Activated naive CD4-positive, alpha-beta T cell treated with anti-CD3 and anti-CD28 coated beads, Interleukin-2, amount 50 U/mL, for 16 hours (primary cell): ENCODE data around the gene POLD4.
"Not testable (repeated sequence)": the region's sequence is repeated elsewhere in the genome, so short reads cannot be mapped to it uniquely, and the experiment has no call there.

Source experiments
- DNase-seq: peaks from one replicate; pipeline ENCODE4 v3.0.0-alpha.2; 2020

Gene POLD4

DNA sequence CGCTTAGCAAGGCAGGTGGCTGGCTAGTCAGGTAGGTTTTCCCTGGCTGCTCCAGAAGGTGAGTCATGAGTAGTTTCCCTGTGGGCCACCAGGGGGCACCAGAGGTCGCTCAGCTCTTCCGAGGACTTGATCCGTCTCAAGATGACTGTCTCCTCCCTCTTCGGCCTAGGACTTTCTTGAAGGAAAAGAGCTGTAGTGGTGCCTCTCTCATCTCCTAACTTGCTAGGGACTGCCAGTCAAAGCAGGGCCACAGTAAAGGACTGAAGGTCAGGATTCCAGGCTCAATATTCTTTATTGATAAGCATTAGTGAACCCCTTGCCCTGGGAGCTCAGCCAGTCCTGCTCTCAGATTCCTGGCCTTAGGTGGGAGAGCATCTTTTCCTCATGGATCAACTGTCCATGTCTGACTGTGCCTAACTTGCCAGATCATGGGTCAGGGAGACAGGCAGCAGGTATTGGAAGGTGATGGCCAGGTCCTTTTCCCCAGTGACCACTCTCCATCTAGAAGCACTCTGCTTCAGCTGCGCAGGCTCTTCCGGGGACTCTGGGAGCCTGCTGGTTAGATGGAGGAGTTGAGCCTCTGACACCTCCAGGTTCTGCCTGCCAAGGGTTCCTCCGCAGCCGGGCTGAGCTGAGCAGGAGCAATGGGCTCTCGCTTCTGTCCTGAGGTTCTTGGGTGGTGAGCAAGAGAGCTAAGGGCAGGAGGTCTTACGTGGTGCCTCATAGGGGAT, 1.9 kb downstream of the POLD4 start:
- DNase-seq: peak; percentile 62

DNA sequence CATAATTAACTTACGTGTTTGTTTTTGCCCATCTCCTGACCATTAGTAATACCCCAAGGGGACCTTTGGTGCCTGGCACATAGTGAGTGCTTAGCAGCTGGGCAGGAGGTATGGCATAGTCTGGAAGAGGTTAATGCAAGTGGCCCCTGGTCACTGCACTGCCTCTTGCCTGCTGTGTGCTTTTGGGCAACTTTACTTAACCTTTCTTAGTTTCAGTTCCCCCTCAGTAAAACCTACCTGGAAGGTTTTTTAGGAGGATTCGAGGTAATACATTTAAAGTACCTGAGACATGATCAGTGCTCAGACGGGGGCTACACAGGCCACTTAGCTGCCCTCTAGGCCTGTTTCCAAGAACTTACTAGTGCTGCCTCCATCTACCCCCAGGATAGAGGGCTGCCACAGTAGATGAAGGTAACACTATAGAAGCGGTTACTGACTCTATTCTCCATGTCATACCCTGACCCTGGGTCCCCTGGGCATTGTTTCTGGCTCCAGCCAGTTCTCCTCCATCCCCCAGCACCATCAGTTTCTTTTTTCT, 3.3 kb downstream of the POLD4 start:
- DNase-seq: no peak

DNA sequence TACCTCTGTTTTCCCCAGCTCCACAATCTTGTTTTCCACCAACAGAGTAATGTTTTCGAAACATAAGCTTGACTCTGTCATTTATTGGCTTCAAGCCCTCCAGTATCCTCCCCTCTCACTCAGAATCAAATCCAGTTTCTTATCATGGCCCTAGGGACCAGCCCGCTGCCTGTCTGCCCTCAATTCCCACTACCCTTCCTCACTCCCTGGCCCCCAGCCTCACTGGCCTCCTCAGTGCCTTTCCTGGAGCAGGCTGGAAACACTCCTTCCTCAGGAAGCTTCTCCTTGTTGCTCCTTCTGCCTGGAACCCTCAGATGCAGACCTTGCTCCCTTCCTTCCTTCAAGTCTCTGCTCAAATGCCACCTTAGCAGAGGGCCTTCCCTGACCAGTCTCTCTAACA, 3.9 kb downstream of the POLD4 start:
- no peak for DNase-seq

DNA sequence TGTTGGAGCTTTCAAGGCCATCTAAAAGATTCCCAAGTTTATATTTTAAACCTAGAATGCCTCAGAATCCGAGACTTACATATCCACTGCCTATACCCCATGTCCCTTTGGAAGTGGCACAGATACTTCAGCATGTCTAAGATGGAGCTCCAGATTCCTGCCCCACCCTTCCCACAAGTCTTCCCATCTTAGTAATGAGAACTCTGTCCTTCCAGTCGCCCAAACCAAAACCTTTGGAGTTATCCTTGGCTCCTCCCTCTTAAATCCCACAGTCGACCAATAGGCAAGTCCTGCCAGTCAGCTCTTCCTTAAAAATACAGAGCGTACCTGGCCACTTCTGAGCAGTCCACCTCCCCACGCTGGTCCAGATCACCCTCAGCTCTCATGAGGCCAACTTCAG, 4.3 kb downstream of the POLD4 start:
- no peak for DNase-seq

DNA sequence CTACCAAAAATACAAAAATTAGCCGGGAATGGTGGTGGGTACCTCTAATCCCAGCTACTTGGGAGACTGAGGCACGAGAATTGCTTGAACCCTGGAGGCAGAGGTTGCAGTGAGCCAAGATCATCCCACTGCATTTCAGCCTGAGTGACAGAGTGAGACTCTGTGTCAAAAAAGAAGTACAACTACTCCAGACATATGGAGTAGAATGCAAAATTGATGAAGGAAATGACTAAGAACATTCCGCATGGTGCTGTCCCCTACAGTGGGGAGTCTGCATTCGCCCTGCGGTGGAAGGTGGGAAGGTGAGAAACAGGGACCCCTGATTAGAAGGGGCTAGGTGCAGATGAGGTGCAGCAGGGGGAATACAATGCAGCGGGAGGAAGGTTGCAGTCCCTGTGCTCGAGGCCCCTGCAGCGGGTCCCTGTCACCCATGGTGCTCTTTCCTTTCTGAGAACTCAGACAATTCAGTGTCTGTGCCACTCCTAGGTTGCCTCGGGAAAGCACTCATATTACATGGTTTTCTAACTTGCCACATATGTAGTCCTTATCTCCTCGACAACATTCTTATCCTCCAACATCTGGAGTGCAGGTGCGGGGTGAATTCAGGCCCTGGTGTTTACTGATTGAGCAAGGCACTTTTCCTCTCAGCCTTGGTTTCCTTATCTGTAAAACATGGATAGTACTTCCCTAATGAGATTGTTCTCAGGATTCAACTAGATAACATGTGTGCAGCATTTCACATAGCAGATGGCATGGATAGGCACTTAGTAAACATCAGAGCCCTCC, 5.2 kb downstream of the POLD4 start:
- no peak for DNase-seq

DNA sequence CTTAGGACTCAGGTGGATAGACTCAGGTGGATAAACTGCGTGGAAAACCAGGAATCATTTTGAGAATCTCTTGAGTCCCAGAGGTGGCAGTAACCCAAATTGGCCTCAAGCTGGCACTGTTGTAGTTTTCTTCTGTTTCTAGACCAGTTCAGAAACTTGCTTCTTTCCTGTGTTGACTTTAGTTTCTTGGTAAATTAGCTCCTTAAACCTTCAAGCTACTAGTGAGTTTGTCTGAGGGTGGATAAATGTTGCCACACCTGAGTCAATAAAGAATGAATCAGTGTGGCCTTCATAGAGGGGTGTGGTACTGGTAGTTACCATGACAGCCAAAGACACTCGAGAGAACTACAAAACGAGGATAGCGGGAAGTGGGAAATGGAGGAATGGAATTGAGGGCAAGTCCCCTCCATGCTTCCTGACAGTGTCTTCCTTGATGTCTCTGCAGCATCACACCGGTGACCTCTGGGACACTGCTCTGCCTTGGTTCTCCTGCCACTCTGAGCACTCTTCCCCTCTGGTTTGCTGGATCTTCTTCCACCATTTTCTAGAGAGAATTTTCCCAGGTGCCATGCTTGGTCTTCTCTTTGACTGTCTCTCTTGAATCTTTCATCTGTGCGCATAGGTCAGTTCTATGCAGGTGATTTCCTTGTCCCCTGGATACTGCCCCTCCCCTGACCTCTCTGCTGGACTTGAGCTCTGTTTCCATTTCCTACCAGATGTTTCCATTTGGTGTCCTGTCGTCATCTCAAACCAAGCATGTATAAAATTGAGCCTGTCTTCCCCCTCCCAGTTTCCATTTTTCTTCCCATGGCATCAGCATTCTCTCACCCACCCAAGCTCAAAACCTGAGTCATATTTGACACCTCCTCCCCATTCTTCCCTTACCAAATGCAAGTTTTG, 7.2 kb downstream of the POLD4 start:
- no peak for DNase-seq

GRCh38 chr11:67345247-67345919, 8.0 kb downstream of the POLD4 start:
- no peak for DNase-seq

DNA sequence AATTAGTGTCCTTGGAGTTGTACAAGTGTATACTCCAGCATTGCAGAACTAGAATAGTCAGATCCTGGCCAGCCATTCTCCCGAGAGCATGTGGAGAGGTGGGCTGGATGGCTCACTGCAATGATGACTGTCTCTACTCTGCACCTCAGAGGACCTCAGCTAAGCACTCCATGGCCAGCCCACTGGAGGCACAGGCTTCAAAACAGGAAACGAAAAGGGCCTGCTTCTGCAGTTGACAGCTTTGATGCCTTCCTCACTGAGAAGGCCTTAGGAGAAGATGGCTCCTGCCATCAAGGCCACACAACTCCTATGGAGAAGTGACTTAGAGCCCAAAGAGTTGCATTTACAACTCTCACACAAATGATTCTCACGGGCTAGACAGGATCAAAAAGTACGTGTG, 9.1 kb downstream of the POLD4 start:
- DNase-seq: peak; percentile 25

GRCh38 chr11:67337257-67337656, 16.1 kb downstream of the POLD4 start:
- no peak for DNase-seq

GRCh38 chr11:67332081-67332691, 21.2 kb downstream of the POLD4 start:
- no peak for DNase-seq

DNA sequence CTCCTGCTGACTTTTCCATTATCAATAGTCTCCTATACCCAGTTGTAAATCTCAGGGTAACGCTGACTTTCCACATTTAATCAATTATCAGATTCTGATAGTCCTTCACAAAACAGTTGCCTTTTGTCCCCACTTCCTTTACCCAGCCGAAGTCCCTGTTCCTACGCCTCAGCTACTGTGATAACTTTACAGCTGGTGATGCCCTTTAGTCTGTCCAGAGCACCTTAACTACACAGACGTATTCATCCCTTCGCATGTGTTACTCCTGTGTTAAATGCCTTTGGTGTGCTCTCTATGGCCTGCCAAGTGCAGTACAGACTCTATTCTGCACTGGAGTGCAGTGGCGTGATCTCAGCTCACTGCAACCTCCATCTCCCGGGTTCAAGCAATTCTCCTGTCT, 29.8 kb downstream of the POLD4 start:
- no peak for DNase-seq

- no peak for DNase-seq
Observed at GRCh38 chr11:67322049-67322448, 31.3 kb downstream of the POLD4 start.

DNA sequence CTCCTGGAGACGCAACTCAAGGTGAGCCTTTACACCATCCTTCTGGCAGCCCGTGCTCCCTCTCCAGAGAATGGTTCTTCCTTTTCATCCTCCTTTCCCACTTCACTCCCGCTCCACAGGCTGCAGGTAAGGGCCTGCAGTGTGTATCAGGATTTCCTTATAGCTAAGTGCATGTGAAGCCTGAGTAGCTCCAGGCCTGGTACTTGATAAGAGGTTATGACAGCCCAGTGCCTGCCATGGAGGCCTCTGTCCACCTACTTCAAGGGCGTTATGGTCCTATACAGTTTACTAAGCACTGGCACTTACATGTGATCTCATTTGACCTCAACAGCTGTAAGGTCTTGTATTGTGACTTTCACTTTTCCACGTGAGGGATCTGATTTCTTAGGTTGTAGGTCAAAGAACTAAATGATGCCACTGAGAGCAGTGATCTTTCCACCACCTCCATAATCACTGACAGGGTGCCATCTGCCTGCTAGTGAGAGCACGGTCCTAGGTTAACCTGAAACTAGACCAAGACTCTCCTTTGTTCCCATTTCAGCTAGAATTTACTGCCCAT, 32.0 kb downstream of the POLD4 start:
- no peak for DNase-seq

- DNase-seq: no peak
Observed at GRCh38 chr11:67320691-67321090, 32.7 kb downstream of the POLD4 start.

DNA sequence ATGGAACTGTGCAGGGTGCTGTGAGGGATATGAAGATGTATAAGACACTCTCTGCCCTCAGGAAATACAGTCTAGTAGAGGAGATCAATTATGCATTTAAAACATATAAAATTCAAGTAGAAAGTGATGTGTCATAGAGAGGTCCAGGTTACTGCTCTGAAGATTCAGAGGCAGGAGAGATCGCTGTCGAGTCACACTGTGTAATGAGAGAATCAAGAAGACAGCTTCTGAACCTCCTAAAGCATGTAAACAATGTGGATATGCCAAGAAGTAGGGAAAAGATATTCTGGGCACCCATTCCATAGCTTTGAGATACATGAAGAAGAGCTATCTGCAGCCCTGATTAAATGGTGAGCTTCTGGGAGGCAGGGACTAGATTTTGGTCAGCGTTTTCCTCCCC, 33.3 kb downstream of the POLD4 start:
- DNase-seq: no peak

DNA sequence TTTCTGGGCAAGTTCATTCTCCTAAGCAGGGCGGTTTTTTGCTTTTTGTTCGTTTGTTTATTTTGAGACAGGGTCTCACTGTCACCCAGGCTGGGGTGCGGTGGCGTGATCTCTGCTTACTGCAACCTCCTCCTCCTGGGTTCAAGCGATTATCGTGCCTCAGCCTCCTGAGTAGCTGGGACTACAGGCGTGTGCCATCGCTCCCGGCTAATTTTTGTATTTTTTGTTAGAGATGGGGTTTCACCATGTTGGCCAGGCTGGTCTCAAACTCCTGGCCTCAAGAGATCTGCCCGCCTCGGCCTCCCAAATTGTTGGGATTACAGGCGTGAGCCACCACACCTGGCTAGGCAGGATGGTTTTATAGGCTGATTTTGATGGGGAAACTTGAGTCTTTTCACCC, 34.5 kb downstream of the POLD4 start:
- not testable (repeated sequence) for DNase-seq

DNA sequence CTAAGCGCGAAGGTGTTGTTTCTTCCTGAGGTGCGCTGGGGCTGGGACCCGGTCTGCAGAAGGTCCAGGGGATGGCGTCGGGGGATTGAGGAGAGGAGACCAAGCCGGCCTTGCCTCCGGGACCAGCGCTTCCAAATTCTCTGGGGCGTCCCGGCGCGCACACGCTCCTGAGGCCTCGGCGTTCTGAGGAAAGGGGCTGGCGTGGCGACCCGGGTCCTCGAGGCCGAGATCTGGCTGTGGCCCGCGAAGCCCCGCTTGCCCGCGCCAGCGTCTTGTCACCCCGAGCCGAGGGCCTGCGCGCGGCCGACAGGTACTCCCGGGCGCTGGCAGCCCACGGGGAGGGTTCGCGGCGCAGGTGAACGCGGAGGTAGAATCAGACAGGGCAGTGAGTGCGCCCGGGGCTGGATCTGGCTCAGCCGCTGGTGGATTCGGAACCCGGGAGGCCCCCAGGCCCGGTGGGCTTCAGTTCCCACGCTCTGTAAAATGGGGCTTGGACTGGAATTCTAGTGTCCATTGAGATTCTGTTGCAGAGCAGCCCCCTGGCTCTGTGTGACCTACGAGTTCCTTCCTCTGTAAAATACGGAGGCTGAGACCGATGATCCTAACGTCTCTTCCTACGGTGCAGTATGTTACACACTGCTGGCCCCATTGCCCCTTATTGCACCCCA, 35.3 kb downstream of the POLD4 start:
- peak; percentile 38 for DNase-seq

- peak; percentile 97 for DNase-seq
Observed at GRCh38 chr11:67317205-67317887, 36.0 kb downstream of the POLD4 start.

GRCh38 chr11:67316882-67317204, 36.5 kb downstream of the POLD4 start:
- DNase-seq: no peak

DNA sequence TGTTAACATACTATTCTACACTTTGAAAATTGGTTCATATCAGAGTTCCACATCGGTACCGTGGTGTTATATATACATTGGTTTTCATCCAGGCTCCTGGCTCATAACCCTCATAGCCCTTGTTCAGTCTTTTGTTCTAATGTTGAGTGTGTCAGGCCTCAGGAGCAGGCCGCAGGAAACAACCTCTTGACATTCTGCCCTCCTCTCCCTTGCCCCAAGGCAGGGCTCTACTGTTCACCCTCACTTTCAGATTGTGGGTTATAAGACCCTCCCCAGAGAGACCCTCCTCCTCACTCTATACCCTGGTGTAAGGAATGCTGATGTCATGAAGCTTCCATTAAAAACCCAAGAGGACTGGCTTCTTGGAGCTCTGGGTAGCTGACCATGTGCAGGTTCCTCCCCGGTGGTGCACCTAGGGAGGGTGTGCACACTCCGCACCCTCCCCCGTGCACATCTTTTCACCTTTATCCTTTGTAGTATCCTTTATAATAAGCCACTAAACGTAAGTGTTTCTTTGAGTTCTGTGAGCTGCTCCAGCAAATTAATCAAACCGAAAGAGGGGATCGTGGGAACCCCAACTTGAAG, 37.9 kb downstream of the POLD4 start:
- no peak for DNase-seq
